HG03565 (cell line): ENCODE measurements around the gene VPS8.

Source experiments
- ATAC-seq: cut with Tn5 transposase; IDR thresholded peaks from one replicate; pipeline ENCODE4 v1.9.1; 2021; ENCODE audit warnings: mild to moderate bottlenecking, moderate library complexity; ENCODE audit not compliant: unreplicated experiment

The VPS8 gene

DNA sequence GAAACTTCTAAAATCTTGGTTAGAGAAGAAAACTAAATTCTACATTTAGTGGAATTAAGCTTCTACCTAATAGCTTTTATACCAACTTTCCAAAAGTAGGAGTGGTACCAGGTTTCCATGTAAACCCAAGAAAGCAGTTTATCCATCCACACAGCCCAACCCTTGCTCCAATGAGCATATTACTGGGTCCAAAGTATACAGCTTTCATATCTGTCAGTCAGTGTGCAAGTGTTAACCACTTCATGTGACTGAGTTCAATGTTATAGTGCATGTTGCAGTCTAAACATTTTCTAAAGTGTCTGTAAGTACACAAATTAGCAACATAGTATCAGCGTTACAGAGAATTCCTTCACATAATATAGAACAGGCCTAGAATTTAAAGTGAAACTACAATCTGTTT is 267.7 kb downstream of the VPS8 start:
- no peak for ATAC-seq

- ATAC-seq = no peak
These were observed 269.6 kb downstream of the VPS8 start for GRCh38 chr3:185081521-185081920.

DNA sequence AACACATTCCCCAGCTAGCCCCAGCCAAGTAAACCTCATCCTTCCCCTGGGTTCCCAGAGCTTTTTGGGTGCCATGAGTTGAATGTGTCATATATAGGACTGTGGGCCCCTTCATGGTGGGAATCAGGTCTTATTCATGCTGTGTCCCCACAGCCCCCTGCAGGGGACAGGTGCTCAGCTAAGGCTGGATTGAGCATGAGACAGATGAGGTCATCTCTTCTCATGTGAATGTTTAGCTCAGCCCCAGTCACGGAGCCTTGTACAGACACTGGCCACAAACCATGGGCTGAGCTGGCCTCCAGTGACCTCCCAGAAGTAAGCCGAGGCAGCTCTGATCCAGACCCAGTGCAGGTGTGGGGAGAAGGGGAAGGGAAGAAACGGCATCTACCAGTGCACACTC is 270.2 kb downstream of the VPS8 start:
- ATAC-seq = no peak

GRCh38 chr3:185082829-185083228 is 270.9 kb downstream of the VPS8 start:
- no peak for ATAC-seq

- ATAC-seq = no peak
These were observed 272.4 kb downstream of the VPS8 start for GRCh38 chr3:185084402-185084801.

DNA sequence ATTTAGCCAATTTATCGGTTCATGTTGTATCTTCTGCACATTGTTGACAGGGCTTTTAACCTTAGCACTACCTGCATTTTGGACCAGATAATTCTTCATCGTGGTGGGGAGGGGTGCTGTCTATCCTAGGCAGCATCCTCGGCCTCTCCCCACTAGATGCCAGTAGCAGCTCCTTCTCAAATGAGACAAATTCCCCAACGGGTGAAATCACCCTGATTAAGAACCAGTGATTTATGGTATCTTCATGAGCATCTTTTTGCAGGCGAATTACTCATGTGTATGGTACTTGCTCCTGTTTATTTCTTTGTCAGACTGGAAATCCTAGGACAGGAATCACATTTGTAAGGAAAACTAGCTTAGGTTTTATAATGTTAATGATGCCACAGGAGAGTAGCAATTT is 272.9 kb downstream of the VPS8 start:
- no peak for ATAC-seq

DNA sequence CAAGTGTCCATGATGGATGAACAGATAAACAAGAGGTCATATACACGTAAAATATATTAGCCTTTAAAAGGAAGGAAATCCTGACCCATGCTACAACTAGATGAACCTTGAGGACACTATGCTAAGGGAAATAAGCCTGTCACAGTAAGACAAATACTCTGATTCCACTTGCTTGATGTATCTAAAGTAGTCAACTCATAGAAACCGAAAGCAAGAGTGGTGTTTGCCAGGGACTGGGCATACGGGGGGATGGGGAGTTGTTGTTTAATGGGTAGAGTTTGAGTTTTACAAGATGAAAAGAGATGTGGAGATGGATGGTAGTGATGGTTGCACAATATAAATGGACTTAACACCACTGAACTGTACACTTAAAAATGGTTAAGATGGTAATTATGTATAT is 275.5 kb downstream of the VPS8 start:
- no peak for ATAC-seq

DNA sequence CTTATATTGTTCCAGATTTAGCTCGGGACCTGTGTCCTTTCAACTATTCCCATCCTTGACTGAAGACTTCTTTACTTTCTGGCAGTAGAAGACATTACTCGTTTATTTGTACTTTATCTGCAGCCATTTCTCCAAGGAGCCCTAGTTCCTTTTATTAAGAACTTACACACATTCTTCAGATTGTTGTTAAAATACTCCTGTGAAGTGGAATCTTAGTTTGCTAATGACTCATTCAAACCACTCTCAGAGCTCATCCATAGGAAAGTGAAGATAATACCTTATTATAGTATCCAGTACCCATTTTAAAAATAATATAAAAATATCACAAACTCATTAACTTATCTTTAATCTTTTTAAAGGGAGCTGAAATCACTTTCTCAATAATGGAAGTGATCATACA is 277.4 kb downstream of the VPS8 start:
- ATAC-seq = no peak

- no peak for ATAC-seq
These were observed 277.8 kb downstream of the VPS8 start for GRCh38 chr3:185089751-185090150.

GRCh38 chr3:185090811-185091210 is 278.8 kb downstream of the VPS8 start:
- ATAC-seq = no peak

GRCh38 chr3:185093116-185093515 is 281.1 kb downstream of the VPS8 start:
- no peak for ATAC-seq

DNA sequence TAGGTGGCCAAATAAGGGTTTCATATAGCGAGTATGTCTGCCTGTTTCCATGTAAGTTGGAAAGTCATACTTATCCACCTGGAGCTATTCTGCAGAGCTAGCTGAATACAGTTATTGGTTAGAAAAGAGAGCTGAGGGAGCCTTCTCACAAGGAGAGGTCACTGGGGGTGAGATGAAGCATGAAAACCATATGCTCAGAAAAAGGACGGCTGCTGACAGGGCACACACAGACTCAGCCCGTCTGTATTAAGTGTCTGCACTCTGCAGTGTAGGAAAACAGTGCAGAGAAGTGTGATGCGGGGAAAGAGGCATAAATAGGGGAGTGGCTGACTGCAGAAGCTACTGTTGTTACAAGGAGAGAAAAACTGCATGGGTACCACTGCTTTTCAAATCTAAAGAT is 282.7 kb downstream of the VPS8 start:
- no peak for ATAC-seq
